CD1c-positive myeloid dendritic cell (primary cell): ENCODE measurements around the gene CDS2.

ENCODE experiments used
- DNase-seq: peaks from one replicate; pipeline ENCODE4 v3.0.0-alpha.2; 2016; ENCODE audit errors: extremely low spot score

CDS2 gene

DNA sequence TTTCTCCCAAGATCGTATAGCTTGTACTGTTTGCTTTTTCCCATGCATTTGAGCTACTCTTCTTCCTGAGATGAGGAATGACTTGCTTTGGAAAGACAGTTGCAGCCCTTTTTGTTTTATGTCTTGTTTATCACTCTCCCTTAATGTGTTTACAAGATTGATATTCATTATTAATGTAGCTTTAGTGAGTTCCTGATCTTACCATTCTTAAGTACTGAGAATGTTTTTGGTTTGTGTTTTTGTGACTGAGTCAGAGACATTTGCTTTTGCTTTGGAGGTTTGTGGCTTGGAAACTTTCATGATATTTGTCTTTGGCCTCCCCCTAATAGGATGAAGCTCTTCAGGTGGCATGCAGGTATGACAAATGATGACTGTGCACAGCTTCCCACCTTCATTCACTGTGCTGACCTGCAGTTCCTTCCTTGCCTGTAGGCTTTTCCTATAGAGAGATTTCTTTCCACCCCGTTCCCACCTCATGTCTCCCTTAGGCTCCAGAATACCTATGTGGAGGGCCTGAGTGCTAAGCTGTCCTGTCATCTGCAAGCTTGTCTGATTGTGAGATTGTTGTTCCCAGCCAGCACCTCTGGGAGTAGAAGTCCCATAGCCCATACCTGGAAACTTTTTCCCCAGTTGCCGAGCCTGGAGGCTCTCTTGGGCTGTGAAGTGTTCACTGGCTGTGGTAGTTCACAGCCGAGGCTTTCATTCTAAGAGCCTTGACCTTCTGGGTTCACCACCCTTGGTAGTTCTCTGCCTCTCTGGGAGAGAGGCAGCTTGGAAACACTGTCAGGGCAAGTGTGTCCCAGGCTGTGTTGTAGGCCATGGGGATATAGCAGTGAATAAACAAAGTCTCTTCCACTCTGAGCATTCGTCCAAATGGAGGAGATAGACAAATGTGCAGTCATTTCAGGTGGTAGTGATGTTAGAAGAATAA, 27.1 kb downstream of the CDS2 start:
- DNase-seq: no peak

- DNase-seq: no peak
Measured at GRCh38 chr20:5154543-5154925, 27.7 kb downstream of the CDS2 start.

DNA sequence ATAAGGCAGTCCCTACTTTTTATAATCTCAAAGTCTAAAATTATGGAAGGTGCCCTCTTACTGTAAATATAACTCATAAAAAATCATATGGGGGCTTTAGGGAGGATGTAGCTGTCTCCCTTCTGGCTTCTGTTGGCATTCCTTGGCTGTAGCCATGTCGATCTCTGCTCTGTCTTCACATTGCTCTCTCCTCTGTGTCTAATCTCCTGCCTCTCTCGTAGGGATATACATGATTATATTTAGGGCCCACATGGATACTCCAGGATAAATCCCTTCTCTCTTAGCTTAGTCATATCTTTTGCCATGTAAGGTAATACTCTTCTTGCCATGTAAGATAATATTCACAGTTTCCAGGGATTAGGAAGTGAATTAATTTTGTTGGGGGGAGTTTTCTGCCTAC, 28.6 kb downstream of the CDS2 start:
- no peak for DNase-seq

DNA sequence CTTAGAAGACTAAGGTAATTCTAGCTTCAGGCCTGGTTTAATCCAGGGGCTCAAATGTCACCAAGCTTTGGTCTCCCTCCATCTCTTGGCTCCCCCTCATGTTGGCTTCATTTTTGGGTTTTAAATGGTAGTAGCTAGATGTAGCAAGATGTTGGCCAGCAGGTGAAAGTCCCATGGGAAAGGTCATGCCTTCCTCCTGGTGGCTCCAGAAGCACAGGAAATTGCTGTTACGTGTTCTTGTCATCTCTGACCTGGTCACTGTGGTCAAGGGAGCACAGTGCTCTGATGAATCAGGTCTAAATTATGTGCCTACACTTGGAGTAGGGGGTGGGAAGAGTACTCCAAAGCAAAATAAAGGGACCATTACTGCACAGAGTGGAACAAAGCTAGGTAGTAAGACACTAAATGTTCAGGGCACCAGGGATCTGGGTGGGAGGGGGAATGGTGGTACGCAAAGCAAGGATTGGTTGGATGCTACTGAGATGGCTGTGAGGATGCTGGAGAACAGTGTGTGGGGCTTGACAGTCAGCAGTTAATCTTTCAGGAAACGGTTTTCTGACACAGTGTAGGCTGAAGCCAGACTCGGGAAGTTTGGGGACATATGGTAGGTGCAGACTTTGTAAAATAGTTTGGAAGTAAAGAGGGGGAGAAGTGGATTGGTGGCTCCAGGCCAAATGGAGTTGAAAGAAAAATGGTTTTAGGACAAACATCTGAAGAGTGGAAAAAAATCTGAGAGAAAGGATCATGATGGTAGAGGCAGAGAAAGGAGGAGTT, 30.1 kb downstream of the CDS2 start:
- no peak for DNase-seq

DNA sequence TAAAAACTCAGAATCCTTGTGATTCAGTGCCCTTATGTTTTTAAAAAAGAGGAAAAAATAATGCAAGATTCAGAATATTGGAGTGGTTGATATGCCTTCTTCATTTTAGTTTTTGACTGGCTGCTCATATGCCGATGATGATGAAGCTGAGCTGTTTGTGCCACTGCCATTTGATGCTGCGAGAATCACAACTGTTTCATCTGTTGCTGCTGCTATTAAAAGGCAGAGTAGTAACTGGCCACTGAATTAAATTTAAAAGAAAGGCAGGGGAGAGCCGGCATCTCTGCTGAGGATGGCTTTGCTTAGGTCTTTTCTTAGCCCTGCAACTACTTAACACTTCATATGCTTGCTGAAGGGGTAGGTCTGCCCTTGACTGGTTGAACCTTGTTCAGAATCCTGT, 33.1 kb downstream of the CDS2 start:
- DNase-seq: no peak

- DNase-seq: peak; percentile 59
Measured at GRCh38 chr20:5160882-5161281, 34.1 kb downstream of the CDS2 start.

GRCh38 chr20:5161536-5162164, 34.8 kb downstream of the CDS2 start:
- DNase-seq: no peak

DNA sequence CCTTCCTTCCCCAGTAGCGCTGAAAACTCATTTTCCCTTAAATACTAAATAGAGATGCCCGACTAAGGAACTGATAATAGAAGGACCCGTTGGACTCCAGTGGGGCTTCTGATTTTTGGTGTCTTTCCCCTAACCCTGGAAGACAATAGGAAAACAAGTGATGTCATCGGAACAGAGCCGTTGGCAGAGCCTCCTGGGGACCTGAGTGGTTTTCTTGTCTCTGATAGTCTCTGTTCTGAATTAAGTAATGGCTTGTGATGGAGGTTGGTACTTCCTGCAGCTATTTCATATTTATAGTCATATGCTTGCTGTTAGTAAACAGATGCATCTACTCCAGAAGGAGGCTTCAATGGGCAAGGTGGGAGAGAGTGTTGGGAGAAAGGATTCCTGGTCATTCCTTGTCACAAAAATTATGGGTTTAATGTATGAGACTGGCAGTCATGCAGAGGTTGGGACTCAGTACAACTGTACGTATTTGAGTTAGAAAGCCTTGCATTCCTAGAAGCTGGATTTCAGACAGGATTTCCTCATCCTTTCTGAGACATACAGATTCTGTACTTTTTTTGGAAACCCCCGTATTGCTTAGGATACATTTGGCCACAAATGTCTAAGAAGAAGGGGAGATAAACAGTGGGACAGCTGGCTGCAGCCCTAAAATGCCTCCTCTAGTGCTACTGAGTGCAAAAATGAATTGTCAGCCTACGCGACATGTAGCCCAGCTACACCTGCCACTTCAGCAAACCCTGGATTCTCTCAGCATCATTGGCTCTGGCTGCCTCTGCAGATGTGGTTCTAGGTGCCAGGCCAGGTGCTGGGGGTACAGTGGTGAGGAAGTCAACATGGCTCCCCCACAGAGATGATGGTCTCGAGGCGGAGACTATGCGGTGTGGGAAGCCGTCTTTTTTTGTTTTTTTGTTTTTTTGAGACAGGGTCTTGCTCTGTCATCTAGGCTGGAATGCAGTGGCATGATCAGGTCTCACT, 38.1 kb downstream of the CDS2 start:
- DNase-seq: no peak

DNA sequence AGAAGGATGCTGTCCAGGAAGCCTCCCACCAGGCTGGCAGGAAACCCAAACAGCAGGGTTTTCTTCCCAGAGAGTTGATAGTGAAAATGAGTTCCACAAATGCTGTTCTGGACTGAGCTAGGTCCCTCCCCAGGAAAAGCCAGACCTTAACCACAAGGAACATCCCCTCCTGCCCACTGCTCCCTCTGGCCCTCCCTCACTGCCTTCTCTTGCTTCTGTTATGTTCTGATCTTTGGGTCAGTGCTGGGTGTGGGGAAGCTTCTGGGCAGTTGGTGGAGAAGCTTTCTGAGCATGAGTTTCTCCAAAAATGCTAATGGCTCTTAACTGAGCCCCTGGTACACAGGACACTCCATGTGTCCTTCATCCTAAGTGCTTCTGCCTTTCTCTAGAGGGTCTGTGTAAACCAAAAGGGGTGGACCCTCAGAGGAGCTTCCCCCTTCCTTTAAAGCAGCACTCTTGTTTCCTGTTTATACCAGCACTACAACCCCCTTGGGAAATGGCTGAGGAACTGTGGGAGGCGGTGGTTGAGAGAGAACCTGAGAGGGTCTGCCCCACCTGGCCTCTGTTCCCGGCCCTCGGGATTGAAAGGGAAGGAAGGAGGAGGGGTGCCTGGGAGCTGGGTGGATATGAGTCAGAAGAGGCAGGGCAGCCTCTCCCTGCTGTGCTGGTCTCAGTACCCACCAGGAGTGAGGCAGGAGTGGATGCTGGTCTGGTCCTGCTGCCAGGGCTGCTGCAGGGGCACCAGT, 42.0 kb downstream of the CDS2 start:
- DNase-seq: peak; percentile 69

DNA sequence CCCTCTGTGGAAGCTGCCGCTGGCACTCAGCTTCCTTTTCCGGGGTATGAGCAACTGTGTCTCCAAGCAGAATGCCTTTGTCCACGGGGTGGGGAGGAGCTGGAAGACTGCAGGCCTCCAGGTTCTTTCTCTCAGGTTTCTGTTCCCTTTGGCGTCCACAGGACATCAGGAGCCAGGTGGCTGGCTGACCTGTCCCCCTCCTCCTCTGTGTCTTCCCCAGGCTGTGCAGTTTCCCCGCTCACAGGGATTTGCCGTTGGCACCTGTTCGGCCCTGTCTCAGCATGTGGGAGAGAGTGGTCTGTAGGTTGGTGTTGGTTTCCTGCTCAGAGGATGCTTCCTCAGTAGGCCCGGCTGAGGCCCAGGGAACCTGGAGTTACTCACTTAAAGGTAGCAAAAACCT, 43.5 kb downstream of the CDS2 start:
- DNase-seq: no peak

DNA sequence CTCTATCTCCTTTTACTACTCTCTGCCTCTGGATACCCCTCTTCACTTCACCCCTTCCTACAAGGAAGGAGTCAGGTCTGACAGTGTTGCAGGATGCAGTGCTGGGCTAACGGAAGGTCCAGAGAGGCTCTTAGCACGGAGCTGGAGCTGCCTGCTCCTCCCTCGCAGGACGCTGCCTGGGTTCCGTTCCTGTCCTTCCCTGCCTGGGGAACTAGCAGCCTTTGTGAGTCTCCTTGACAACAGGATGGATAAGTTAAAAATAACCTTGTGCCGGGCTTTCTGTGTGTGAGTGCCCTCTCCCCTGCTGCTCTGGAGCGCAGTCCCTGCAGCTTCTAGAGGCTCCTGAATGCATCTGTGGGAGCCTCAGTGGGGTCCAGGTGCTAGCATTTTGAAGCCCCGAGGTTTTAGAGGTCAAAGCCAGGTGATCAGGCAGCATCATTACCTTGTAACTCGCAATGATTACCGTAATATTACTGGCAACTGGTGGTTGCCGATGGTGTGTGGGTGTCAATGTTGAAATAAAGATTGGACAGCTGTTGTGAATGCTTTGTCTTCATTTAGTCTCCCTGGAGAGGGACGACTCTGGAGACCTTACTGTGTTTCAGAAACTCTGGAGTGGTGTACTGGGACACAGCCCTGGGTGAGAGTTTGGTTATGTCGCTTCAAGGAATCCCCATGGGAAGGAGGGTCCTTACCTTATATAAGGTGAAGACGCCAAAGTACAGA, 44.4 kb downstream of the CDS2 start:
- no peak for DNase-seq

DNA sequence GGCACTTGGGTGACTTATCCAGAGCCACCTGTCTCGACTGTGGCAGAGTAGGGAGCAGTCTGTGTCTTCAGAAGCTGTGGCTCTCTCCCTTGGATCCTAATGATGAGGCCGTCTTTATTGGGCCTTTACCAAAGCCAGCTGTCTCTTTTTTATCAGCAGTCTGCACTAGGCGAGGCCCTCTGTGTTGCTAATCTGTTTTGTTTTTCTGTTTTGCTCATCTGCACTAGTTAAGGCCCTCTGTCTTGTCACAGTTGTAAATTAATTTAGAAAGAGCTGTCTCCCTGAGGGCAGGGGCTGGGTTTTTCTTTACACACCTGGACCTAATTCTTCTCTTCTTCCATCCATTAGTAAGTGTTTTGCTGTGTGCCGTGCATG, 45.0 kb downstream of the CDS2 start:
- DNase-seq: no peak

DNA sequence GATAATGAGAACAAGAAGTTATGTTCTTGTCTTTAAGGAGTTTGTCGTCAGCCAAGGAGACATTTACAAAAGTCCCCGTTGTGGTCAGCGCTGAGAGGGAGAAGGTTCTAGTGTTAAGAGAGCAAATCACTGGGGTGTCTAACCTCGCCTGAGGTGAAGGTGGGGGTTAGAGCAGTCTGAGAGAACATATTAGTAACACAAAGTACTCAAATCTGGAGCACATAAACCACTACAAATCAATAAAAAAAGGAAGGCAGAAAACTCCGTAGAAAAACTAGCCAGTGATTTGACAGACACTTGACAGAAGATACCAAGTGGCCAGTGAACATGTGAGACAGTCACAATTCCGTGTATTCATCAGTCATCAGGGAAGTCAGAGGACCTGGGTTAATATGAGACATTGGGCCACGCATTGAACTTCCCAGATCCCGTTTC, 45.4 kb downstream of the CDS2 start:
- peak; percentile 29 for DNase-seq

DNA sequence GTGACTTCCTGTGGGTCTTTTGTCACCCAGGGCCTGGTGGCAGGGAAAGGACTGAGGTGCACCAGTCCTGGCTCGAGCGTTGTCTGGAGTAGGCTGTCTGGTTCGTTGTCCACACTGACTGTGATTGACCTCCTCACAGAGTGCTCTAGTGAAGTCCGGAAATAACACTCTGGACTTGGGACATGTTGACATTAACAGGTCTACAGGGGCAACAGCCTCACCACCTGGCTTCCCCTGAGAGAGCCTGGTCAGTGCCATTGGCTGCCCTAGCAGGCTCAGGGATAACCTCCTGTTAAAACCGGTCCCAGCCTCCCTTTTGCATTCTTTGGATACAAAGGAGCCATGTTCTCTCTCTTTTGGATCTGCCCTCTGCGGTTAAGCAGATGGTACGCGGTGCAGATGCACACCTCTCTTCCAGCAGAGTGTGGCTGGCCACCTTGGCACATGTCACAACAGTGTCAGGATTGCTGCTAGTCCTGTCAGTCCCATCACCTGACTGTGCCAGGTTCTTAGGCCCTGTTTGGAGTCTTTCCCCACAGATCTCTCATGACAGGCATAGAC, 46.2 kb downstream of the CDS2 start:
- DNase-seq: no peak

- peak; percentile 56 for DNase-seq
Measured at GRCh38 chr20:5173751-5174150, 46.9 kb downstream of the CDS2 start.

DNA sequence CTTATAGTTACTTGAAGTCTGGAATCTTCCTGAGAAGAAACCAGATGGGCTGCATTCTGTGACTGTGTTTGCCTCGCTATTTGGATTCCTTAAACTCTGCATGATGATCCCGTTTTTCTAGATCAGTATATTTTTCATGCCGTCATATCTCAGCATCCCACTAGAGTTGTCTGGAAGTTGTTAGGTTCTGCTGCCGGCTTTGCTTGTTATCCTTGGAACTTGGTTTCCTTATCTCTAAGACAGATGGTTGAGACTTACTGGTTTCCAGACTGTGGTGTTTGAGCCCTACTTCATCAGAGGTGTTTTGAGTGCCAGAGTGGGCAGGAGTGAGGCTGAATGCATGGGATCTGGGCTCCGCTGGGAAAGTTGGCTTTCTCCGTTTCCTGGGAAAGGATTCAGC, 50.3 kb downstream of the CDS2 start:
- DNase-seq: no peak

GRCh38 chr20:5178046-5178445, 51.2 kb downstream of the CDS2 start:
- no peak for DNase-seq

DNA sequence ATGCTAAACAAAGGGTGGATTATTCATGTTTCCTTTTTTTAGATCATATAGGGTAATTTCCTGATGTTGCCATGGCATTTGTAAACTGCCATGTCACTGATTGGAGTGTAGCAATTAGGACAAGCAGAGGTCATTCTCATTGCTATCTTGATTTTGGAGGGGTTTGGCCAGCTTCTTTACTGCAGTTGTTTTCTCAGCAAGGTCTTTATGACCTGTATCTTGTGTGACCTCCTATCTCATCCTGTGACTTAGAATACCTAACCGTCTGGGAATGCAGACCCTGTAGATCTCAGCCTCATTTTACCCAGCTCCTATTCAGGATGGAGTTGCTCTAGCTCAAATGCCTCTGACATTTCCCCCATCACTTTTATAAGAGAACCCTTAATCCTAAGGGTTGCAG, 53.6 kb downstream of the CDS2 start:
- DNase-seq: no peak

- no peak for DNase-seq
Measured at GRCh38 chr20:5180933-5181332, 54.1 kb downstream of the CDS2 start.

DNA sequence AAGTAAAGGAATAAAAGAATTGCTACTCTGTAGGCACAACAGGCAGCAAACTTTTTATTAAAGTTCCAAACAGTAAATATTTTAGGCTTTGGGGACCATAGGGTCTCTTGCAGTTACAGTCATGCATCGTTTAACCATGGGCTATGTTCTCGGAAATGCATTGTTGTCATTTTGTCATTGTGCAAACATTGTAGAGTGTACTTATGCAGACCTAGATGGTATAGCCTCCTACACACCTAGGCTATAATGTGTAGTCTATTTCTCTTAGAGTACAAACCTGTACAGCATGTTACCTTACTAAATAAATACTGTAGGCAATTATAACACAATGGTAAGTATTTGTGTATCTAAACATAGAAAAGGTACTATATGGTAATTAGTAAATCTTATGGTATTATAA, 54.7 kb downstream of the CDS2 start:
- DNase-seq: no peak
